Keratinocyte (primary cell): ENCODE data around the gene MYBBP1A. TPM values are rescaled to one million over a fixed set of nuclear protein-coding genes. Genes with fewer than 3 reads are reported as not detected.

ENCODE experiments used
- DNase-seq: peaks from one replicate; pipeline ENCODE4 v3.0.0-alpha.2; 2011; ENCODE audit warnings: low read depth, missing footprints, low spot score
- FAIRE-seq: peaks from 2 replicates; lab custom pipeline; 2011; peaks lifted over from hg19 to GRCh38; lab: Jason Lieb, UNC
- H2AFZ ChIP-seq: 2 replicates; pipeline ENCODE4 v1.6.0; 2012; ENCODE audit warnings: low read length, control low read depth, inconsistent platforms; ENCODE audit not compliant: control insufficient read depth
- H3K27ac ChIP-seq: 2 replicates; pipeline ENCODE4 v1.5.1; 2011; ENCODE audit warnings: low read length; ENCODE audit not compliant: control insufficient read depth, insufficient read depth
- H3K27me3 ChIP-seq: 3 replicates; pipeline ENCODE4 v1.6.0; 2011; ENCODE audit warnings: low read length; ENCODE audit not compliant: control insufficient read depth, insufficient read depth; ENCODE audit errors: extremely low read depth
- H3K36me3 ChIP-seq, 2 experiments: 2 replicates in 1 of 2; 3 replicates in 1 of 2; pipeline ENCODE4 v1.5.1; 2011; ENCODE audit warnings: low read length in 2 of 2, mild to moderate bottlenecking in 1 of 2; ENCODE audit not compliant: control insufficient read depth in 2 of 2, insufficient read depth in 2 of 2; ENCODE audit errors: extremely low read depth in 1 of 2
- H3K4me1 ChIP-seq: 3 replicates; pipeline ENCODE4 v1.5.1; 2011; ENCODE audit warnings: low read length; ENCODE audit not compliant: control insufficient read depth, insufficient read depth; ENCODE audit errors: extremely low read depth
- H3K4me2 ChIP-seq: 3 replicates; pipeline ENCODE4 v1.6.0; 2011; ENCODE audit warnings: low read depth, low read length; ENCODE audit not compliant: control insufficient read depth, insufficient read depth; ENCODE audit errors: extremely low read depth
- H3K4me3 ChIP-seq, 3 experiments: fragments of 200-600 bp in 1 of 3; sonication (generic) in 1 of 3; 2 replicates in 2 of 3; 3 replicates in 1 of 3; pipeline ENCODE4 v1.5.1; 2011 to 2016; ENCODE audit warnings: low read length in 3 of 3, mild to moderate bottlenecking in 3 of 3, control low read depth in 2 of 3, inconsistent platforms in 1 of 3, low read depth in 1 of 3, mixed read lengths in 1 of 3, mixed run types in 1 of 3, moderate library complexity in 1 of 3; ENCODE audit not compliant: control insufficient read depth in 2 of 3, insufficient read depth in 2 of 3; ENCODE audit errors: extremely low read depth in 1 of 3
- H3K79me2 ChIP-seq: 2 replicates; pipeline ENCODE4 v1.6.0; 2012; ENCODE audit warnings: low read length; ENCODE audit not compliant: control insufficient read depth, insufficient read depth
- H3K9ac ChIP-seq: 3 replicates; pipeline ENCODE4 v1.6.0; 2011; ENCODE audit warnings: low read length; ENCODE audit not compliant: control insufficient read depth, insufficient read depth; ENCODE audit errors: extremely low read depth
- H3K9me1 ChIP-seq: 3 replicates; pipeline ENCODE4 v1.6.0; 2011; ENCODE audit warnings: low read length; ENCODE audit not compliant: control insufficient read depth, insufficient read depth; ENCODE audit errors: extremely low read depth
- H3K9me3 ChIP-seq: 2 replicates; pipeline ENCODE4 v1.5.1; 2012; ENCODE audit warnings: low read depth, low read length; ENCODE audit not compliant: control insufficient read depth
- H4K20me1 ChIP-seq: 3 replicates; pipeline ENCODE4 v1.6.0; 2011; ENCODE audit warnings: low read length; ENCODE audit not compliant: control insufficient read depth, insufficient read depth; ENCODE audit errors: extremely low read depth
- EZH2 ChIP-seq: IDR thresholded peaks from one replicate; pipeline ENCODE4 v1.6.1; 2012; ENCODE audit warnings: inconsistent platforms, mild to moderate bottlenecking, low read length, moderate library complexity
- dilution Hi-C: fragments of 300-500 bp; cut with MboI; formaldehyde crosslinking; loops from one replicate; pipeline ENCODE4 v1.7.0; 2020; ENCODE audit warnings: low sequenced_read_pairs; ENCODE audit not compliant: extremely low pct_ligation_motif_present
- polyA plus RNA-seq, 5 experiments: library from polyadenylated mRNA; depleted of rRNA in 3 of 5; stranded (reverse) in 3 of 5; stranded (forward) in 1 of 5; unstranded in 1 of 5; fragments of >200 nt; gene quantifications; 1 replicate in 1 of 5; 2 replicates in 3 of 5; 3 replicates in 1 of 5; pipeline versions ENCODE4 v1.2.1 to v1.2.3, GENCODE V29; 2011 to 2012; ENCODE audit warnings: missing spikeins in 2 of 5, low read depth in 1 of 5, low replicate concordance in 1 of 5
- TF ChIP-seq, protein P1 (sequence below), 3 experiments: IDR thresholded peaks in 1 of 3; conservative IDR thresholded peaks in 1 of 3; optimal IDR thresholded peaks in 1 of 3; 2 replicates in 2 of 3; 3 replicates in 1 of 3; pipeline versions ENCODE3 to v1.5.1; 2011; ENCODE audit warnings: low read length in 3 of 3, mild to moderate bottlenecking in 3 of 3, moderate library complexity in 2 of 3, control low read depth in 1 of 3, inconsistent platforms in 1 of 3; ENCODE audit not compliant: insufficient read depth in 2 of 3; ENCODE audit errors: extremely low read depth in 1 of 3

MYBBP1A gene
- polyA plus RNA-seq, 1 donor (not counting 4 experiments of a cell fraction or from before 2014, with no cell fraction given) = 20.5 TPM

DNA sequence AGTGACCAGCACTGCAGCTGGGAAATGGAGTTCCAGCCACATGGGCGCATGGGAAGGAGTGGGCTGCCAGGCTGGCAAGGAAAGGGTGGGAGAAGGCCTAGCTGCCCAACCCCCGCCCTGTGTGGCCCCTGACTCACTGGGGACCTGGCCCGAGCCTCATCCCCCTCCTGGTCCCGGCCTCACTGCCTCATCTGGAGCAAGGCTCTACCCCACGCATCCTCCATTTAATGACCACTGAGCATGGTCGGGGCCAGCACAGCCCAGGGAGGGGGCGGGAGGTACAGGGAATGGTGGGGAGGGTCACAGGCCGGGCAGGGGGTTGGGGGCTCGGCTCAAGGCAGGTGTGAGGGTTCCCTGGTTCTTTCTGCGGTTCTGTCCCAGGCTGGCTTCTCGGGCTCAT lies 40.4 kb downstream of the MYBBP1A start:
- TF ChIP-seq EZH2 = no peak
- TF ChIP-seq, protein P1, sequence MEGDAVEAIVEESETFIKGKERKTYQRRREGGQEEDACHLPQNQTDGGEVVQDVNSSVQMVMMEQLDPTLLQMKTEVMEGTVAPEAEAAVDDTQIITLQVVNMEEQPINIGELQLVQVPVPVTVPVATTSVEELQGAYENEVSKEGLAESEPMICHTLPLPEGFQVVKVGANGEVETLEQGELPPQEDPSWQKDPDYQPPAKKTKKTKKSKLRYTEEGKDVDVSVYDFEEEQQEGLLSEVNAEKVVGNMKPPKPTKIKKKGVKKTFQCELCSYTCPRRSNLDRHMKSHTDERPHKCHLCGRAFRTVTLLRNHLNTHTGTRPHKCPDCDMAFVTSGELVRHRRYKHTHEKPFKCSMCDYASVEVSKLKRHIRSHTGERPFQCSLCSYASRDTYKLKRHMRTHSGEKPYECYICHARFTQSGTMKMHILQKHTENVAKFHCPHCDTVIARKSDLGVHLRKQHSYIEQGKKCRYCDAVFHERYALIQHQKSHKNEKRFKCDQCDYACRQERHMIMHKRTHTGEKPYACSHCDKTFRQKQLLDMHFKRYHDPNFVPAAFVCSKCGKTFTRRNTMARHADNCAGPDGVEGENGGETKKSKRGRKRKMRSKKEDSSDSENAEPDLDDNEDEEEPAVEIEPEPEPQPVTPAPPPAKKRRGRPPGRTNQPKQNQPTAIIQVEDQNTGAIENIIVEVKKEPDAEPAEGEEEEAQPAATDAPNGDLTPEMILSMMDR (optimal IDR thresholded peaks at IDR 0.05 in 1 of 3, IDR thresholded peaks at IDR 0.05 in 1 of 3, conservative IDR thresholded peaks at IDR 0.05 in 1 of 3; ENCODE audit: extremely low read depth in 1 of 3, insufficient read depth in 2 of 3, low read length in 3 of 3) = no peak
- H3K9me3 ChIP-seq = no peaks in the 10 kb centered on the region
- dilution Hi-C loops = no loop called here
- no peak overlapping the region for H3K4me2 ChIP-seq
- no peaks in the 10 kb centered on the region for H3K4me1 ChIP-seq
- no peak for FAIRE-seq
- H3K9me1 ChIP-seq = no peaks in the 10 kb centered on the region
- H3K9ac ChIP-seq = no peak overlapping the region
- no peaks in the 10 kb centered on the region for H3K79me2 ChIP-seq
- H3K36me3 ChIP-seq = no peaks in the 10 kb centered on the region
- no peak overlapping the region for H3K4me3 ChIP-seq
- peaks cover 15% of the 10 kb centered on the region for H3K27me3 ChIP-seq
- no peak overlapping the region for H2AFZ ChIP-seq
- no peak overlapping the region for H3K27ac ChIP-seq
- no peak for DNase-seq
- H4K20me1 ChIP-seq = no peaks in the 10 kb centered on the region

DNA sequence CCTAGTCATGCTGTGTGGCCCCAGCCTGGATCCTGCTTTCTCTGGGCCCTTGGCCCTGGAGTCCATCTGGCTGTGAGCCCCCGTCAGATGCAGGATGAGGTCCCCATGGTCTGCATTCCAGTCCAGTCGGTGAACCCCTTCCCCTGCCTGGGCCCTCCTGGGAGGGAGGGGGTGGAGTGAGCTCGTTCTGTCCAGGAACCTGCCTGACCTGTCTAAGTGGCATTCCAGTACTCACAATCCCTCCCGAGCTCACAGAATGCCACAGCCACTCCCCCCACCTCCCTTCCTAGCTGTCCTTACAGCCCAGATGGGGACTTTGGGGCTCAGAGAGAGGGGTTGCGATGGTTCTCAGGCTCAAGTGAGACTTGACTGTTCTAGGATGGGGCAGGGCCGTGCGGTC lies 41.0 kb downstream of the MYBBP1A start:
- Histone ChIP-seq H3K4me1 (no peaks in the 10 kb centered on the region), H2AFZ (no peak overlapping the region), H3K9ac (no peak overlapping the region), H3K36me3 (no peaks in the 10 kb centered on the region), H3K9me1 (no peaks in the 10 kb centered on the region), H3K9me3 (no peaks in the 10 kb centered on the region), H3K79me2 (no peaks in the 10 kb centered on the region), H3K27ac (no peak overlapping the region), H4K20me1 (no peaks in the 10 kb centered on the region), H3K4me2 (no peak overlapping the region), H3K27me3 (peaks cover 16% of the 10 kb centered on the region), H3K4me3 (no peak overlapping the region)
- FAIRE-seq (no peak), DNase-seq (no peak)
- no peak for TF ChIP-seq EZH2
- TF ChIP-seq, protein P1 (optimal IDR thresholded peaks at IDR 0.05 in 1 of 3, IDR thresholded peaks at IDR 0.05 in 1 of 3, conservative IDR thresholded peaks at IDR 0.05 in 1 of 3; ENCODE audit: extremely low read depth in 1 of 3, insufficient read depth in 2 of 3, low read length in 3 of 3) = no peak
- dilution Hi-C loops = no loop called here
